ENCODE results near the gene EMC1.

GRCh38 chr1:19196331-19196730 lies 55.0 kb downstream of the EMC1 start:
- TF ChIP-seq, protein P1, sequence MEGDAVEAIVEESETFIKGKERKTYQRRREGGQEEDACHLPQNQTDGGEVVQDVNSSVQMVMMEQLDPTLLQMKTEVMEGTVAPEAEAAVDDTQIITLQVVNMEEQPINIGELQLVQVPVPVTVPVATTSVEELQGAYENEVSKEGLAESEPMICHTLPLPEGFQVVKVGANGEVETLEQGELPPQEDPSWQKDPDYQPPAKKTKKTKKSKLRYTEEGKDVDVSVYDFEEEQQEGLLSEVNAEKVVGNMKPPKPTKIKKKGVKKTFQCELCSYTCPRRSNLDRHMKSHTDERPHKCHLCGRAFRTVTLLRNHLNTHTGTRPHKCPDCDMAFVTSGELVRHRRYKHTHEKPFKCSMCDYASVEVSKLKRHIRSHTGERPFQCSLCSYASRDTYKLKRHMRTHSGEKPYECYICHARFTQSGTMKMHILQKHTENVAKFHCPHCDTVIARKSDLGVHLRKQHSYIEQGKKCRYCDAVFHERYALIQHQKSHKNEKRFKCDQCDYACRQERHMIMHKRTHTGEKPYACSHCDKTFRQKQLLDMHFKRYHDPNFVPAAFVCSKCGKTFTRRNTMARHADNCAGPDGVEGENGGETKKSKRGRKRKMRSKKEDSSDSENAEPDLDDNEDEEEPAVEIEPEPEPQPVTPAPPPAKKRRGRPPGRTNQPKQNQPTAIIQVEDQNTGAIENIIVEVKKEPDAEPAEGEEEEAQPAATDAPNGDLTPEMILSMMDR (IDR thresholded peaks at IDR 0.05): no peak
- TF ChIP-seq POLR2A (IDR thresholded peaks at IDR 0.05): no peak
